Thyroid gland (tissue), 4 donors: Measurements from ENCODE around the gene PROKR1.

Experiments used
- CTCF ChIP-seq, 6 experiments: fragments of 200-600 bp in 3 of 6; fragments of 450-650 bp in 3 of 6; sonication (generic) in 3 of 6; IDR thresholded peaks; one replicate each; pipeline ENCODE4 v1.5.1; 2016 to 2019; ENCODE audit warnings: antibody characterized with exemption in 6 of 6, mild to moderate bottlenecking in 2 of 6, inconsistent platforms in 1 of 6, moderate library complexity in 1 of 6
- POLR2A ChIP-seq, 2 donors: fragments of 450-650 bp; IDR thresholded peaks; one replicate each; pipeline ENCODE4 v1.6.1; 2017; ENCODE audit warnings: antibody characterized with exemption in 2 of 2, mild to moderate bottlenecking in 2 of 2, moderate library complexity in 1 of 2

GRCh38 chr2:68604077-68604476, 39.3 kb upstream of the PROKR1 start:
- TF ChIP-seq CTCF (IDR thresholded peaks at IDR 0.05), result no peak
- no peak for TF ChIP-seq POLR2A (IDR thresholded peaks at IDR 0.05)
